ENCODE data around the gene FXYD2. TPM values are rescaled to one million over a fixed set of nuclear protein-coding genes. Genes with fewer than 3 reads are reported as not detected.

The FXYD2 gene
- total RNA-seq, 6 donors from 2014 or later, result 0.15 to 4.5 (median 2.4) TPM

DNA sequence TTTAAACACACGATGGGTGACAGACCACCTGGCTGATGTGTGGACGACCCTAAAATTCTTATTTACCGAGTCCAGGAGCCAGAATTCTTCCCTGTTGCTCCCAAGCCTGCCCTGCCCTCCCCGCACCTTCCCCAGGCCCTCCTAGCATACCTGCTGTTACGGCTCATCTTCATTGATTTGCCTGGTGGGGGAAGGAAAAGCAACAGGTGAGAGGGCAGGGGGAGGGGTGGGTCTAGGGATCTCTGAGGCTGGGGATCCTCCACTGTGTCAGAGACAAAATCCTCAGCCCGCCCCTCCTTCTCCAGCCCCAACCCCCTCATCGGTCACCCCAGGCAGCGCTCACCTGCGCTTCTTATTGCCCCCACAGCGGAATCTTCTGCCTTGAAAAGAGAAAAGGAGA lies 4.0 kb downstream of the FXYD2 start:
- no peak for DNase-seq
- H3K4me3 ChIP-seq, result no peak overlapping the region
- WGBS, 2 donors, result 89 to 100% methylated on average over 10 of the region's 10 CpGs
- ATAC-seq (ENCODE audit: low FRiP score in 2 of 2), result no peak
- H3K4me1 ChIP-seq, result peaks cover 51 to 65% (median 56%) of the 10 kb centered on the region in 4 donors
- no peaks in the 10 kb centered on the region for H3K9me3 ChIP-seq
- no peak for TF ChIP-seq EP300 (IDR thresholded peaks at IDR 0.05)
- TF ChIP-seq POLR2AphosphoS5 (IDR thresholded peaks at IDR 0.05), result no peak
- TF ChIP-seq, protein P1, sequence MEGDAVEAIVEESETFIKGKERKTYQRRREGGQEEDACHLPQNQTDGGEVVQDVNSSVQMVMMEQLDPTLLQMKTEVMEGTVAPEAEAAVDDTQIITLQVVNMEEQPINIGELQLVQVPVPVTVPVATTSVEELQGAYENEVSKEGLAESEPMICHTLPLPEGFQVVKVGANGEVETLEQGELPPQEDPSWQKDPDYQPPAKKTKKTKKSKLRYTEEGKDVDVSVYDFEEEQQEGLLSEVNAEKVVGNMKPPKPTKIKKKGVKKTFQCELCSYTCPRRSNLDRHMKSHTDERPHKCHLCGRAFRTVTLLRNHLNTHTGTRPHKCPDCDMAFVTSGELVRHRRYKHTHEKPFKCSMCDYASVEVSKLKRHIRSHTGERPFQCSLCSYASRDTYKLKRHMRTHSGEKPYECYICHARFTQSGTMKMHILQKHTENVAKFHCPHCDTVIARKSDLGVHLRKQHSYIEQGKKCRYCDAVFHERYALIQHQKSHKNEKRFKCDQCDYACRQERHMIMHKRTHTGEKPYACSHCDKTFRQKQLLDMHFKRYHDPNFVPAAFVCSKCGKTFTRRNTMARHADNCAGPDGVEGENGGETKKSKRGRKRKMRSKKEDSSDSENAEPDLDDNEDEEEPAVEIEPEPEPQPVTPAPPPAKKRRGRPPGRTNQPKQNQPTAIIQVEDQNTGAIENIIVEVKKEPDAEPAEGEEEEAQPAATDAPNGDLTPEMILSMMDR (IDR thresholded peaks at IDR 0.05), result no peak
- no peak for TF ChIP-seq POLR2A (IDR thresholded peaks at IDR 0.05)
- H3K36me3 ChIP-seq, result no peaks in the 10 kb centered on the region
- H3K27me3 ChIP-seq, result no peaks in the 10 kb centered on the region
- H3K27ac ChIP-seq, result no peak overlapping the region

GRCh38 chr11:117820071-117820470 lies 4.5 kb downstream of the FXYD2 start:
- ATAC-seq (ENCODE audit: low FRiP score in 2 of 2) (no peak), DNase-seq (no peak)
- Histone ChIP-seq H3K9me3 (no peaks in the 10 kb centered on the region), H3K4me1 (peaks cover 50 to 65% (median 56%) of the 10 kb centered on the region in 4 donors), H3K27me3 (no peaks in the 10 kb centered on the region), H3K36me3 (no peaks in the 10 kb centered on the region), H3K27ac (no peak overlapping the region), H3K4me3 (no peak overlapping the region)
- WGBS, 2 donors, result 79 to 85% methylated on average over 11 of the region's 11 CpGs
- TF ChIP-seq POLR2AphosphoS5 (IDR thresholded peaks at IDR 0.05), result no peak
- TF ChIP-seq POLR2A (IDR thresholded peaks at IDR 0.05), result no peak
- no peak for TF ChIP-seq EP300 (IDR thresholded peaks at IDR 0.05)
- TF ChIP-seq, protein P1 (IDR thresholded peaks at IDR 0.05), result no peak

DNA sequence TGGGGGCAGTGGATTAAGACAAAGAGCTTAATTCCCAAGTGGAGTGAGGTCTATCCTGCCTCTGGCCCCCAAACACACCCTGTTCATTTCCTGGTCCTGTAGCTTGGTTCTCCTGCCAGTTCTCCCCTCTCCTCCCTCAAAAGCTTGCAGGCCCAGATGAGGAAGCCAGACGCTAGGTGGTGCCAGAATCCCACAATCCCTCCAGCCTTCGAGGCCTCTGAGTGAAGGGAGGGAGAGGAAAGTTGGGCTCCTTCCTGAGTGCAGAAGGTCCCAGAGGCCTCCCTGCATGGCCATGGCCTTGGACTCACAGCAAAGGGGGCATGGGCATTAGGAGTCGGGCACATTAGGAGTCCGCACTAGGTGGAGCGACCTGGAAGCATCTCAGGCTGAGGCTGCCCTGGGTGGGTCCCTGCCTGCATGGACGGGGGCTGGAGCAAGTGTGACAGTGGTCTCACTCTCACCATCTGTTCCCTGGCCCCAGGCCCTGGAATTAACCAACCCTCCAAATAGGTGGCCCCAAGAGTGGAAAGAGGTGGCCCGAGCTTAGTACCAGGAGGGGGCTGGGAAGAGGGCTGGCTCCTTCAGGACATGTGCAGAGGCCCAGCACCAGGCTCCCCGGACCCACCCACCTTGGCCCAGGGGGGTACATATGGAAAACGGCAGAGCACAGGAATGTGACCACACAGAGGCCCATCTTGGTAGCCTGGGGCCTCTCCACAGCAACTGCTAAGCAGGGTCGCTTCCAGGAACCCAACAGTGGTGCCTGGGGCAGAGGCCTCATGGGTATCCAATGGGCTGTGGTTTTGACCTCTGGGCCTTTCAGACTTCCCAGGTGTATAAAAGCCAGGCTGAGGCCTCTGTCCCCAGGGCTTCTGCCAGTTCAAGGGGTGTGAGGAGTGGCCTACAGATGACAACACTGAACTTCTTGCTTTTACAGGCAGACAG lies 5.2 kb downstream of the FXYD2 start:
- Histone ChIP-seq H3K27me3 (no peaks in the 10 kb centered on the region), H3K9me3 (no peaks in the 10 kb centered on the region), H3K4me3 (no peak overlapping the region), H3K36me3 (no peaks in the 10 kb centered on the region), H3K4me1 (peaks cover 49 to 65% (median 56%) of the 10 kb centered on the region in 4 donors), H3K27ac (no peak overlapping the region)
- peak; percentile 9 to 30 for ATAC-seq (ENCODE audit: low FRiP score in 2 of 2)
- DNase-seq, result peak; percentile 46 to 47
- 81 to 100% methylated on average over 4 to 10 of the region's 10 CpGs for WGBS, 2 donors
- TF ChIP-seq EP300 (IDR thresholded peaks at IDR 0.05) (no peak), POLR2AphosphoS5 (IDR thresholded peaks at IDR 0.05) (no peak)
- TF ChIP-seq, protein P1 (IDR thresholded peaks at IDR 0.05), result peak in 5 of 6 experiments; percentile 12 to 48 (median 46)

- peak in 1 of 2 donors; percentile 22 for DNase-seq
- Histone ChIP-seq H3K4me3 (no peak overlapping the region), H3K9me3 (no peaks in the 10 kb centered on the region), H3K27ac (peak overlapping the region in 2 of 4 donors; percentile 21 to 70), H3K36me3 (no peaks in the 10 kb centered on the region), H3K4me1 (peaks cover 38 to 56% (median 48%) of the 10 kb centered on the region in 4 donors), H3K27me3 (no peaks in the 10 kb centered on the region)
- ATAC-seq (ENCODE audit: low FRiP score in 2 of 2), result peak in 1 of 2 donors; percentile 1
- TF ChIP-seq EP300 (IDR thresholded peaks at IDR 0.05) (no peak), POLR2AphosphoS5 (IDR thresholded peaks at IDR 0.05) (no peak)
- TF ChIP-seq, protein P1 (IDR thresholded peaks at IDR 0.05), result peak in 2 of 6 experiments; percentile 1 to 18
- WGBS, 2 donors, result 49 to 61% methylated on average over 9 of the region's 9 CpGs
Measured at GRCh38 chr11:117818041-117818873, 6.3 kb downstream of the FXYD2 start.
